Trophoblast cell (in vitro differentiated cells and primary cell): ENCODE measurements around the gene LITAF.

Source experiments
- DNase-seq, 2 donors: peaks; one replicate each; pipeline ENCODE4 v3.0.0-alpha.2; 2016
- H2AFZ ChIP-seq: 2 replicates; pipeline ENCODE4 v1.6.1; 2013; ENCODE audit warnings: low read length, moderate library complexity, mild to moderate bottlenecking; ENCODE audit not compliant: insufficient read depth, poor library complexity
- H2AK5ac ChIP-seq: 2 replicates; pipeline ENCODE4 v1.6.1; 2013; ENCODE audit warnings: mild to moderate bottlenecking, low read length
- H2BK120ac ChIP-seq: 2 replicates; pipeline ENCODE4 v1.6.1; 2013; ENCODE audit warnings: low read length, mild to moderate bottlenecking, moderate library complexity; ENCODE audit not compliant: insufficient read depth, poor library complexity
- H2BK12ac ChIP-seq: 2 replicates; pipeline ENCODE4 v1.6.1; 2013; ENCODE audit warnings: mild to moderate bottlenecking, low read length, moderate library complexity
- H2BK5ac ChIP-seq: 2 replicates; pipeline ENCODE4 v1.6.1; 2013; ENCODE audit warnings: low read length, low read depth, moderate library complexity, mild to moderate bottlenecking; ENCODE audit not compliant: poor library complexity
- H3K14ac ChIP-seq: 2 replicates; pipeline ENCODE4 v1.6.1; 2013; ENCODE audit warnings: mild to moderate bottlenecking, low read length
- H3K18ac ChIP-seq: 2 replicates; pipeline ENCODE4 v1.6.1; 2013; ENCODE audit warnings: mild to moderate bottlenecking, low read length
- H3K23ac ChIP-seq: 2 replicates; pipeline ENCODE4 v1.6.1; 2013; ENCODE audit warnings: low read length
- H3K27ac ChIP-seq: 2 replicates; pipeline ENCODE4 v1.5.1; 2013; ENCODE audit warnings: low read depth, mild to moderate bottlenecking, inconsistent platforms, low read length, moderate library complexity
- H3K27me3 ChIP-seq: 2 replicates; pipeline ENCODE4 v1.6.1; 2013; ENCODE audit warnings: inconsistent platforms, mild to moderate bottlenecking, low read length, moderate library complexity; ENCODE audit not compliant: insufficient read depth
- H3K36me3 ChIP-seq, 2 experiments: 1 replicate in 1 of 2; 2 replicates in 1 of 2; pipeline ENCODE4 v1.6.1; 2013; ENCODE audit warnings: low read length in 2 of 2, mild to moderate bottlenecking in 2 of 2, moderate library complexity in 1 of 2; ENCODE audit not compliant: insufficient read depth in 2 of 2, control insufficient read depth in 1 of 2
- H3K4ac ChIP-seq: 2 replicates; pipeline ENCODE4 v1.6.1; 2013; ENCODE audit warnings: low read depth, mild to moderate bottlenecking, low read length, moderate library complexity
- H3K4me1 ChIP-seq, 2 experiments: 1 replicate in 1 of 2; 2 replicates in 1 of 2; pipeline ENCODE4 v1.6.1; 2013; ENCODE audit warnings: low read length in 2 of 2, mild to moderate bottlenecking in 2 of 2, moderate library complexity in 1 of 2; ENCODE audit not compliant: insufficient read depth in 2 of 2, control insufficient read depth in 1 of 2
- H3K4me2 ChIP-seq: 2 replicates; pipeline ENCODE4 v1.6.1; 2013; ENCODE audit warnings: inconsistent platforms, mild to moderate bottlenecking, low read length, moderate library complexity
- H3K4me3 ChIP-seq: 2 replicates; pipeline ENCODE4 v1.5.1; 2013; ENCODE audit warnings: mild to moderate bottlenecking, low read depth, low read length, inconsistent platforms
- H3K79me1 ChIP-seq: one replicate; pipeline ENCODE4 v1.6.1; 2013; ENCODE audit warnings: low read length
- H3K79me2 ChIP-seq: 2 replicates; pipeline ENCODE4 v1.6.1; 2013; ENCODE audit warnings: low read length, mild to moderate bottlenecking; ENCODE audit not compliant: control insufficient read depth, insufficient read depth, poor library complexity
- H3K9ac ChIP-seq: 2 replicates; pipeline ENCODE4 v1.6.1; 2013; ENCODE audit warnings: mild to moderate bottlenecking, low read length
- H3K9me3 ChIP-seq: 2 replicates; pipeline ENCODE4 v1.6.1; 2013; ENCODE audit warnings: low read depth, mild to moderate bottlenecking, control low read depth, inconsistent platforms, low read length; ENCODE audit not compliant: insufficient read depth
- H4K12ac ChIP-seq: 2 replicates; pipeline ENCODE4 v1.6.1; 2013; ENCODE audit warnings: low read depth, mild to moderate bottlenecking, low read length, moderate library complexity
- H4K8ac ChIP-seq: 2 replicates; pipeline ENCODE4 v1.6.1; 2013; ENCODE audit warnings: low read depth, mild to moderate bottlenecking, low read length, moderate library complexity
- H4K91ac ChIP-seq: one replicate; pipeline ENCODE4 v1.6.1; 2013; ENCODE audit warnings: low read depth, mild to moderate bottlenecking, low read length, moderate library complexity
- WGBS: extraction: QIAGEN DNeasy Blood & Tissue Kit; methylation state at CpG from one replicate; pipeline ENCODE4 v1.1.7; 2013; ENCODE audit warnings: missing lambda C conversion rate; ENCODE audit not compliant: insufficient read length, insufficient coverage; ENCODE audit errors: extremely low coverage; 5-methylcytosine and 5-hydroxymethylcytosine counted together

Gene LITAF

GRCh38 chr16:11585460-11586377 is 1.0 kb downstream of the LITAF start:
- Histone ChIP-seq H3K79me1 (peaks cover 17% of the 10 kb centered on the region), H4K12ac (peak overlapping the region; percentile 62), H3K27me3 (no peaks in the 10 kb centered on the region), H3K4me3 (peak overlapping the region; percentile 56), H3K18ac (peak overlapping the region; percentile 82), H3K4me2 (peak overlapping the region; percentile 86), H2BK120ac (peak overlapping the region; percentile 21), H3K14ac (peak overlapping the region; percentile 80), H2BK12ac (peak overlapping the region; percentile 41), H3K36me3 (no peaks in the 10 kb centered on the region), H2AFZ (peak overlapping the region; percentile 61), H2BK5ac (peak overlapping the region; percentile 37), H3K79me2 (peaks cover 13% of the 10 kb centered on the region), H4K8ac (peak overlapping the region; percentile 91), H4K91ac (peak overlapping the region; percentile 82), H3K9ac (peak overlapping the region; percentile 60), H3K4ac (peak overlapping the region; percentile 85), H3K23ac (no peak overlapping the region), H3K9me3 (peaks cover 2% of the 10 kb centered on the region), H2AK5ac (peak overlapping the region; percentile 55), H3K27ac (no peak overlapping the region), H3K4me1 (peaks cover 9 to 15% of the 10 kb centered on the region in 2 experiments)
- peak in 1 of 2 donors; percentile 36 for DNase-seq
- no CpG with 5 or more reads among the region's 29 CpGs for whole genome bisulfite sequencing

GRCh38 chr16:11583889-11584565 is 2.7 kb downstream of the LITAF start:
- peak overlapping the region; percentile 21 for H3K4ac ChIP-seq
- no peak overlapping the region for H3K9ac ChIP-seq
- H3K4me2 ChIP-seq: no peak overlapping the region
- H3K4me3 ChIP-seq: no peak overlapping the region
- H3K27me3 ChIP-seq: no peaks in the 10 kb centered on the region
- H3K18ac ChIP-seq: no peak overlapping the region
- H4K12ac ChIP-seq: no peak overlapping the region
- H3K79me1 ChIP-seq: peaks cover 17% of the 10 kb centered on the region
- H4K8ac ChIP-seq: no peak overlapping the region
- H3K27ac ChIP-seq: no peak overlapping the region
- peaks cover 2% of the 10 kb centered on the region for H3K9me3 ChIP-seq
- DNase-seq: peak in 1 of 2 donors; percentile 28
- H2BK120ac ChIP-seq: no peak overlapping the region
- no peak overlapping the region for H3K14ac ChIP-seq
- WGBS: no CpG with 5 or more reads among the region's 7 CpGs
- H2BK12ac ChIP-seq: no peak overlapping the region
- no peak overlapping the region for H2BK5ac ChIP-seq
- no peak overlapping the region for H3K23ac ChIP-seq
- H3K4me1 ChIP-seq: peaks cover 9 to 15% of the 10 kb centered on the region in 2 experiments
- no peak overlapping the region for H2AFZ ChIP-seq
- no peak overlapping the region for H4K91ac ChIP-seq
- no peak overlapping the region for H2AK5ac ChIP-seq
- H3K36me3 ChIP-seq: no peaks in the 10 kb centered on the region
- H3K79me2 ChIP-seq: peaks cover 13% of the 10 kb centered on the region

GRCh38 chr16:11583166-11583565 is 3.6 kb downstream of the LITAF start:
- Histone ChIP-seq H2AK5ac (no peak overlapping the region), H3K79me1 (peaks cover 17% of the 10 kb centered on the region), H2BK12ac (no peak overlapping the region), H3K9me3 (peaks cover 2% of the 10 kb centered on the region), H3K9ac (no peak overlapping the region), H3K4me2 (no peak overlapping the region), H4K8ac (no peak overlapping the region), H3K36me3 (no peaks in the 10 kb centered on the region), H3K79me2 (peaks cover 13% of the 10 kb centered on the region), H2BK120ac (no peak overlapping the region), H4K12ac (no peak overlapping the region), H2BK5ac (no peak overlapping the region), H3K4me1 (peaks cover 9 to 15% of the 10 kb centered on the region in 2 experiments), H4K91ac (no peak overlapping the region), H2AFZ (no peak overlapping the region), H3K23ac (no peak overlapping the region), H3K18ac (no peak overlapping the region), H3K27me3 (no peaks in the 10 kb centered on the region), H3K27ac (no peak overlapping the region), H3K14ac (no peak overlapping the region), H3K4me3 (no peak overlapping the region), H3K4ac (peak overlapping the region; percentile 41)
- no peak for DNase-seq
- no CpG with 5 or more reads among the region's 7 CpGs for WGBS

- Histone ChIP-seq H2BK120ac (no peak overlapping the region), H3K79me1 (peaks cover 14% of the 10 kb centered on the region), H3K9ac (no peak overlapping the region), H2BK5ac (no peak overlapping the region), H4K12ac (no peak overlapping the region), H3K14ac (no peak overlapping the region), H3K4me3 (no peak overlapping the region), H4K8ac (no peak overlapping the region), H3K36me3 (no peaks in the 10 kb centered on the region), H3K27ac (no peak overlapping the region), H3K79me2 (peaks cover 16% of the 10 kb centered on the region), H3K27me3 (no peaks in the 10 kb centered on the region), H3K4me2 (no peak overlapping the region), H3K4ac (no peak overlapping the region), H3K23ac (no peak overlapping the region), H3K18ac (no peak overlapping the region), H3K9me3 (no peaks in the 10 kb centered on the region), H4K91ac (no peak overlapping the region), H3K4me1 (peaks cover 9 to 13% of the 10 kb centered on the region in 2 experiments), H2AFZ (no peak overlapping the region), H2AK5ac (no peak overlapping the region), H2BK12ac (no peak overlapping the region)
- no peak for DNase-seq
- no CpG with 5 or more reads among the region's 7 CpGs for WGBS
These were observed 4.4 kb downstream of the LITAF start for GRCh38 chr16:11582157-11582814.
